ENCODE results near the gene REC8.

DNA sequence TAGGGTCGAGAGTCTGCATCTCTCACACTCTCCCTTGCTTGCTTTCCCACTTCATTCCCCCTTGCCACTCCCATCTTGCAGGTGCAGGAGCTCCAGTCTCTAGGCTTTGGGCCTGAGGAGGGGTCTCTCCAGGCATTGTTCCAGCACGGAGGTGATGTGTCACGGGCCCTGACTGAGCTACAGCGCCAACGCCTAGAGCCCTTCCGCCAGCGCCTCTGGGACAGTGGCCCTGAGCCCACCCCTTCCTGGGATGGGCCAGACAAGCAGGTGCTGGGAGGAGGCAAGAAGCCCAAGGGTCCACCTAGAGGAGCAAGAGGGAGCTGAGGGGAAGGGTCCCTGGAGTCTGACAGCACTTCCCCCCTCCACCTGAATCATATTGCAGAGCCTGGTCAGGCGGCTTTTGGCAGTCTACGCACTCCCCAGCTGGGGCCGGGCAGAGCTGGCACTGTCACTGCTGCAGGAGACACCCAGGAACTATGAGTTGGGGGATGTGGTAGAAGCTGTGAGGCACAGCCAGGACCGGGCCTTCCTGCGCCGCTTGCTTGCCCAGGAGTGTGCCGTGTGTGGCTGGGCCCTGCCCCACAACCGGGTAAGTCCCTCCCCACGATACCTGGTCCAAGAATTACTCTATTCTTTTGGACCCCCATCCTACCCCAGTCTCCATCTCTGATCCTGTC, 20.3 kb upstream of the REC8 start:
- no peak for TF ChIP-seq POLR2A (IDR thresholded peaks at IDR 0.05)
- TF ChIP-seq, protein P1, sequence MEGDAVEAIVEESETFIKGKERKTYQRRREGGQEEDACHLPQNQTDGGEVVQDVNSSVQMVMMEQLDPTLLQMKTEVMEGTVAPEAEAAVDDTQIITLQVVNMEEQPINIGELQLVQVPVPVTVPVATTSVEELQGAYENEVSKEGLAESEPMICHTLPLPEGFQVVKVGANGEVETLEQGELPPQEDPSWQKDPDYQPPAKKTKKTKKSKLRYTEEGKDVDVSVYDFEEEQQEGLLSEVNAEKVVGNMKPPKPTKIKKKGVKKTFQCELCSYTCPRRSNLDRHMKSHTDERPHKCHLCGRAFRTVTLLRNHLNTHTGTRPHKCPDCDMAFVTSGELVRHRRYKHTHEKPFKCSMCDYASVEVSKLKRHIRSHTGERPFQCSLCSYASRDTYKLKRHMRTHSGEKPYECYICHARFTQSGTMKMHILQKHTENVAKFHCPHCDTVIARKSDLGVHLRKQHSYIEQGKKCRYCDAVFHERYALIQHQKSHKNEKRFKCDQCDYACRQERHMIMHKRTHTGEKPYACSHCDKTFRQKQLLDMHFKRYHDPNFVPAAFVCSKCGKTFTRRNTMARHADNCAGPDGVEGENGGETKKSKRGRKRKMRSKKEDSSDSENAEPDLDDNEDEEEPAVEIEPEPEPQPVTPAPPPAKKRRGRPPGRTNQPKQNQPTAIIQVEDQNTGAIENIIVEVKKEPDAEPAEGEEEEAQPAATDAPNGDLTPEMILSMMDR (IDR thresholded peaks at IDR 0.05) = no peak

Data from ovary (tissue), 3 donors.